ENCODE results near the gene GARRE1.

DNA sequence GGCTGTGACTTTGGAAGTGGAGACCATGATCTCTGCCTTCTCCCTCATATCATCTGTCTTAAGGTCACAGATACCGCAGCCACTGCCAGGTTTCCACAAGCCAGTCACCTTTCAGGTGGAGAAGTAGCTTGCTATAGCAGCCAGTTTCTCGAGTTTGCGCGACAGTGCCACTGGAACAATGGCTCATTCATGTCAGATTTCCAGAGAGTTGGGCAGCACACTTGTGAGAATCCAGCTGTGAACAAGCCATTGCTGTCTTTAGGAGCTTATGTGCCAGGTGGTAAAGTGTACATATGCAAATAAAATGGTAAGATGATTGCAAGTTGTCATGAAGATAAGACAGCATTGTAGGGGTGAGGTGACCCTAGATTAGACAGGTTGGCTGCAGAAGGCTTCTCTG lies 22.3 kb downstream of the GARRE1 start:
- TF ChIP-seq, protein P1, sequence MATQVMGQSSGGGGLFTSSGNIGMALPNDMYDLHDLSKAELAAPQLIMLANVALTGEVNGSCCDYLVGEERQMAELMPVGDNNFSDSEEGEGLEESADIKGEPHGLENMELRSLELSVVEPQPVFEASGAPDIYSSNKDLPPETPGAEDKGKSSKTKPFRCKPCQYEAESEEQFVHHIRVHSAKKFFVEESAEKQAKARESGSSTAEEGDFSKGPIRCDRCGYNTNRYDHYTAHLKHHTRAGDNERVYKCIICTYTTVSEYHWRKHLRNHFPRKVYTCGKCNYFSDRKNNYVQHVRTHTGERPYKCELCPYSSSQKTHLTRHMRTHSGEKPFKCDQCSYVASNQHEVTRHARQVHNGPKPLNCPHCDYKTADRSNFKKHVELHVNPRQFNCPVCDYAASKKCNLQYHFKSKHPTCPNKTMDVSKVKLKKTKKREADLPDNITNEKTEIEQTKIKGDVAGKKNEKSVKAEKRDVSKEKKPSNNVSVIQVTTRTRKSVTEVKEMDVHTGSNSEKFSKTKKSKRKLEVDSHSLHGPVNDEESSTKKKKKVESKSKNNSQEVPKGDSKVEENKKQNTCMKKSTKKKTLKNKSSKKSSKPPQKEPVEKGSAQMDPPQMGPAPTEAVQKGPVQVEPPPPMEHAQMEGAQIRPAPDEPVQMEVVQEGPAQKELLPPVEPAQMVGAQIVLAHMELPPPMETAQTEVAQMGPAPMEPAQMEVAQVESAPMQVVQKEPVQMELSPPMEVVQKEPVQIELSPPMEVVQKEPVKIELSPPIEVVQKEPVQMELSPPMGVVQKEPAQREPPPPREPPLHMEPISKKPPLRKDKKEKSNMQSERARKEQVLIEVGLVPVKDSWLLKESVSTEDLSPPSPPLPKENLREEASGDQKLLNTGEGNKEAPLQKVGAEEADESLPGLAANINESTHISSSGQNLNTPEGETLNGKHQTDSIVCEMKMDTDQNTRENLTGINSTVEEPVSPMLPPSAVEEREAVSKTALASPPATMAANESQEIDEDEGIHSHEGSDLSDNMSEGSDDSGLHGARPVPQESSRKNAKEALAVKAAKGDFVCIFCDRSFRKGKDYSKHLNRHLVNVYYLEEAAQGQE (IDR thresholded peaks at IDR 0.05; ENCODE audit: insufficient read depth in 1 of 2, low read depth in 2 of 2, low read length in 2 of 2), result no peak
- no peak for TF ChIP-seq TAF1 (IDR thresholded peaks at IDR 0.05; ENCODE audit: borderline replicate concordance, insufficient read depth, low read length)
- no peak for TF ChIP-seq POLR2AphosphoS5 (IDR thresholded peaks at IDR 0.05; ENCODE audit: low read depth, low read length)

All from PFSK-1 (cell line).